GM19240 (cell line): ENCODE results near the gene FTL.
A peak's percentile ranks its signal among the peaks of the same experiment; 100 is the strongest.

Experiments used
- DNase-seq: peaks from one replicate; pipeline ENCODE4 v3.0.0; 2011; ENCODE audit warnings: low spot score; ENCODE audit not compliant: insufficient read length

Gene FTL

GRCh38 chr19:48965806-48966540 is 864 bp downstream of the FTL start:
- DNase-seq: peak; percentile 53

GRCh38 chr19:48966541-48967345 is 1.6 kb downstream of the FTL start:
- DNase-seq: no peak

GRCh38 chr19:48967346-48968178 is 2.5 kb downstream of the FTL start:
- DNase-seq: no peak

DNA sequence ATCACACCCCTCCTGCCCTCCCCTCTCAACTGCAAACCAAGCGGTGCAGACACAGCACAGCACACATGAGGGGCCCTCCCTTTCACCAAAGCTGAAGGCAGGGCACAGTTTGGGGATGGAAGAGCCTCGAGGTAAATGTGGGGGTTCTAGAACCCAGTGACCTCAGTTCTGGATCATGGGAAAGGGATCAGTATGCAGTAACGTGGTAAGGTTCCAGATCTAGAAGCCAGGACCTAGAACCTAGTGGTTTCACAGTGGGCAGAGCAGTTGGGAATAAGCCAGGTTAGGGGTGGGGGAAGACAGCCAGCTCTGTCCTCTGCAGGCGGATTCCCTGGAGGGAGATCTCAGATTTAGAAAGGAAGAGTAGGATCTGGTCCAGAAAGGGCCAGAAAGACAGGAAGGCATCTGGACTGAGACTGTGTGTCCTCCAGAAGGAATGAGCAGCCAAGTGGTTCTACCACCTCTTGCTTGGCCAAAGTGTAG is 3.1 kb downstream of the FTL start:
- no peak for DNase-seq

GRCh38 chr19:48968813-48969218 is 3.7 kb downstream of the FTL start:
- no peak for DNase-seq

- no peak for DNase-seq
These were observed 4.4 kb downstream of the FTL start for GRCh38 chr19:48969276-48970138.

GRCh38 chr19:48970139-48970766 is 5.1 kb downstream of the FTL start:
- DNase-seq: no peak

GRCh38 chr19:48970923-48971395 is 5.8 kb downstream of the FTL start:
- no peak for DNase-seq

GRCh38 chr19:48975947-48976847 is 11.1 kb downstream of the FTL start:
- DNase-seq: no peak

GRCh38 chr19:48977061-48977460 is 12.0 kb downstream of the FTL start:
- no peak for DNase-seq

DNA sequence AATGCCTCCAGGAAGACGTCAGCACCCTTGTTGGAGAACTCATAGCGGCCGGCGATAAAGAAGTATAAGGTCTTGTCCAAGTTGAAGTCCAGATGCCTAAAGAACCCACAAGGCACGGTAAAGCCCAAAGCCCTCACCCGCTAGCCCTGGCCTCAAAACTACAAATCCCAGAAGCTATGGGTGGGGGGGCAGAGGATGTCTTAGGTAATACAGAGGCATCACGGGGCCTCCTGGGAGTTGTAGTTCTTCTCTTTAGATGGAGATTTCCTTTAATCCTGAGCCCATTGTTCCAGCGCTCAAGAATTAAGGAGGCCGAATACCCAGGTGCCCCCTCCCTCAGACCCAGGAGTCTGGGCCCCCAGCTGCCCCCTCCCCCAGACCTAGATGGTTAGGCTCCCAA is 17.2 kb downstream of the FTL start:
- no peak for DNase-seq

DNA sequence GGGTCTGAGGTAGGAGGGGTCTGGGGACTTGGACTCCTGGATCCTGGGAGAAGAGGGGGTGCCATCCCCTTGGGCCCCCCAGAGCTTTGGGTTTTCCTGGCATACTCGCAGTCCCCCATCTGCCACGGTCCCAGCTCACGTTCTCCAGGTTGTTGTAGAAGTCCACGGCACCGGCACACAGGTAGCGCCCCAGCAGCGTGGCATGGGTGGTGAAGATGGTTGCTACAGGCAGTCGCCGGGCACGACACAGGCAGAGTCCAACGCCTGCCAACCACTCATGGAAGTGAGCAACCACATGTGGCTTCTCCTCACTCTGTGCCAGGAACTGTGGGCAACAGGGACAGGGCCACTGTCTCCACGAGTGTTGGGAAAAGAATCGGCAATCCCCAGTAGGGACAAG is 20.6 kb downstream of the FTL start:
- DNase-seq: no peak

DNA sequence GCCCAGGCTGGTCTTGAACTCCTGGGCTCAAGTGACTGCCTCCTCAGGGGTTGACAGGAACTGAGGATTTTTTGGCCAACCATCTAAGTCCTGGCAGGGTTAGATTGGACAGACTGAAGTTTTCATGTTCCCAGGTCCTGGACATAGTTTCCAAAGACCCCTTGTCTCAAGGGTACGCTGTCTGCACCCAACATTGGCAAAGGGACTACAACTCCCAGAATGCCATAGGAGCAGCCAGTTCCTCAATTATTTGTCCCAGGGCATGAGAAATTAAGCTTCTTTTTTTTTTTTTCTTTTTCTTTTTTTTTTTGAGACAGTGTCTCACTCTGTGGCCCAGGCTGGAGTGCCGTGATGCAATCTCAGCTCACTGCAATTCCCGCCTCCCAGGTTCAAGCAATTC is 21.1 kb downstream of the FTL start:
- no peak for DNase-seq

DNA sequence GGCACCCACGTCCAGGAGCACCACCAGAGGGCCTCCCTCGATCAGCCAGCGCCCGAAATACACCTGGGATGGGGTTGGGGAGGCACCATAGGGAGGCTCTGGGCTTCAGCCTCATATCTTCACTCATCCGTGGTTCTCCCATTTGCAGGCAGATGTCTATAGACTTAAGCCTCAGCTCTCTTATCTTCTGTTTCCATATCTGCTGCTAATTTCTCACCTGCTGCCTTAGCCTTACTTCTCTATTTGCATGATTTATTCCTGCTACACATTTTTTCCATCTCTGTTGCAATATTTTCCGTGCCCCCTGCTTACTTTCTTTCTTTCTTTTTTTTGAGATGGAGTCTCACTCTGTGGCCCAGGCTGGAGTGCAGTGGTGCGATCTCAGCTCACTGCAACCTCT is 22.2 kb downstream of the FTL start:
- DNase-seq: no peak

DNA sequence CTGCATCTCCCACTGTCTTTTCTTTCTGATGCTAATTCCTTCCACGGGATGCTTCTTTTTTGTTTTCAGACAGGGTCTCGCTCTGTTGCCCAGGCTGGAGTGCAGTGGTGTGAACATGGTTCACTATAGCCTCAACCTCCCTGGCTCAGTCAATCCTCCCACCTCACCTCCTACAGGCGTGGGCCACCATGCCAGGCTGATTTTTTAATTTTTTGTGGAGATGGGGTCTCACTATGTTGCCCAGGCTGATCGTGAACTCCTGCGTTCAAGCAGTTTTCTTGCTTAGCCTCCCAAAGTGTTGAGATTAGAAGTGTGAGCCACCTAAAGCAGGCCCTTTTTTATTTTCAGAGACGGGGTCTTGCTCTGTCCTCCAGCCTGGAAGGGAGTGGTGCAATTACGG is 23.2 kb downstream of the FTL start:
- DNase-seq: no peak

DNA sequence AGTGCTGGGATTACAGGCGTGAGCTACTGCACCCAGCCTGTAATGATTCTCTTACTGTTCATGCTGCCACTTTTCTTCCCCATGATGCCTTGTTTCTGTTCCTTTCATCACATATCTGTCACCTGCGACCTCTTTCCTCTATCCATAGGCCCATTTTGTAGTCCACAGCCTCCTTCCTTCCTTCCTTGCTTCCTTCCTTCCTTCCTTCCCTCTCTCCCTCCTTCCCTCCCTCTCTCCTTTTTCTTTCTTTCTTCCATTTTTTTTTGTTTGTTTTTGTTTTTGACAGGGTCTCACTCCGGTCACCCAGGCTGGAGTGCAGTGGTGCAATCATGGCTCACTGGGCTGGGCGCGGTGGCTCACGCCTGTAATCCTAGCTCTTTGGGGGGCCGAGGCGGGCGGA is 23.8 kb downstream of the FTL start:
- no peak for DNase-seq

DNA sequence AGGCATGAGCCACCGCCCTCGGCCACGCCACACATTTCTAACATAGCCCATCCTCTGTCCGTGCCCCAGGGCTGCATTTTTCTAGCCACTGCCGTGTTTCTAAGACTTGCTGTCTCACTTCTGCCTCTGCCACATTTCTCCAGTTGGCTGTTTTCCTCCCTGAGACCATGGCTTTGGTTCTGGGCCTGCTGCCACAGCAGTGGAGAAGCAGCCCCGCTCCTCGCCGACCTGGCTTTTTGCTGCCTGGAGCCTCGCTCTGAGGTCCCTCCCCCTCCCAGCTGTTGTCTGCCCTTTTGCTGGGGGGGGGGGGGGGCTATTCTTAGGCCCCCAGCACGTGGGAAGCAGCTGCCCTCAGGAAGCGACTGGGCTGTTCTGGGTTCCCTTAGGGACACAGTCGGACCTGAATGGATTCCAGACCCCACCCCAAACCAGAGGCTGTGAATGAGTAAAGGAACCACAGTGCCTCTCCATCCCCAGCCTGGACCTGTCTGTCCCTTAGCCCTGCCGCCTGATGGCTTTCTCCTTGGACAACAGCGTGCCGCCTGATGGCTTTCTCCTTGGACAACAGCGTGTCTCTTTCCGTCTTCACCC is 24.7 kb downstream of the FTL start:
- no peak for DNase-seq

- DNase-seq: no peak
These were observed 25.3 kb downstream of the FTL start for GRCh38 chr19:48990400-48990799.
